Stimulated activated CD8-positive, alpha-beta memory T cell treated with anti-CD3 and anti-CD28 coated beads, Interleukin-7, amount 100 ng/mL, for 4 hours (primary cell): ENCODE results near the gene FGA.

ENCODE experiments used
- DNase-seq, 2 donors: peaks; one replicate each; pipeline ENCODE4 v3.0.0-alpha.2; 2020; ENCODE audit warnings: low read depth in 2 of 2

FGA gene

DNA sequence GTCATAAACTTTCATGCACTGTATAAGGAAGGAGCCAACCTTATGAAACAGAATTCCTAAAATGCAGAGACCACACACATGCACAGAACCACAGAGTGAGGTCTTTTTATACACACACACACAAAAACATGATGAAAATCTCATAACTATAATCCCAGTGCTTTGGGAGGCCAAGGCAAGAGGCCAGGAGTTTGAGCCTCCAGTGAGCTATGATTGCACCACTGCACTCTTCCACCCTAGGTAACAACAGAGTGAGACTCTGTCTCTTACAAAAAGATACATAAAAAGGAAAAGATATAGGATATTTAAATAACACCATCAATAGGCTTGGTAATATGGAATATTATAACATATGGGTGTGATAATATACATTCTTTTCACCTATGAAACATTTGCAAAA lies 10.6 kb downstream of the FGA start:
- DNase-seq, result no peak

DNA sequence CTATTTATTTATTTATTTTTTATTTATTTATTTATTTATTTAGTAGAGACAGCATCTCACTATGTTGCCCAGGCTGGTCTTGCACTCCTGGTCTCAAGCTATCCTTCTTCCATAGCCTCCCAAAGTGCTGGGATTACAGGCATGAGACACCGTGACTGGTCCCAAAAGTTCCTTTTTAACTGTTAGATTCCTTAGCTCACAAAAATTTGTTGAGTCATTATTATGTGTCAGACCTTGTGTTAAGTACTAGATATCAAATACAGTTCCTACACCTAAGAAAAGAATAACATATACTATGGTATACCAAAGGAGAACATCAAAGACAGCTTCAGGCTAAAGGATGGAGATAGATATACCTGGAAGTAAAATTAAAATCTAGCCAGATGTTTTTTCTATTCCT lies 11.6 kb downstream of the FGA start:
- DNase-seq, result no peak

DNA sequence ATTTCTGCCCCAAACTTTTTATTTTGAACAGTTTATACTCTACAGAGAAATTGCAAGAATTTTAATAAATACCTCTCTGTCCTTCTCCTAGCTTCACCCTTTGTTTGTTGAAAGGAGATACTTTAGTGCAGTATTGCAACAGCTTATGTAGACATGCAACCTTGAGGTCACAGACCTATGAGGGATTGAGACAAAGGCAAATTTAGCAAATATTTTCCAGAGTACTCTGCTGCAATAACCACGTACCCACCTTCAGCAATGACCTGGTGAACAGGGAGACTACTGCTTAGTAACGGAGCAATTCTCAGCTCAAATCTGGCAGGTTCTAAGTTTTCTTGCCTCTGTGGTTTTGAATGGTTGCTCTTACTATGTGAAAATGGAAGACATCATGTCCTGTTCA lies 13.2 kb downstream of the FGA start:
- DNase-seq, result no peak

DNA sequence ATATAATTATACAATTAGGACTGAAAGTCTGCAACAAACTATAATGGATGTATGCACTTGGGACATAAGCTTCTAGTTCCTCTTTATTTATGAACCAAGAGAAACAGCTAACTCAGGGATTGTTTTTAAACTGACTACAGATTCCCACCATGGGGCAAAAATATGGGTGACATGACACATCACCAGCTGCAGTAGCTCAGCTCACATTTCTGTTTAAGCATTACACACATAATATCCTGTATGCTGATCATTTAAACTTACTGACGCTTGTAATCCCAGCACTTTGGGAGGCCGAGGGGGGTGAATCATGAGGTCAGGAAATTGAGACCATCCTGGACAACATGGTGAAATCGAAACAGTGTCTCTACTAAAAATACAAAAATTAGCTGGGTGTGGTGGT lies 16.2 kb downstream of the FGA start:
- DNase-seq, result no peak

DNA sequence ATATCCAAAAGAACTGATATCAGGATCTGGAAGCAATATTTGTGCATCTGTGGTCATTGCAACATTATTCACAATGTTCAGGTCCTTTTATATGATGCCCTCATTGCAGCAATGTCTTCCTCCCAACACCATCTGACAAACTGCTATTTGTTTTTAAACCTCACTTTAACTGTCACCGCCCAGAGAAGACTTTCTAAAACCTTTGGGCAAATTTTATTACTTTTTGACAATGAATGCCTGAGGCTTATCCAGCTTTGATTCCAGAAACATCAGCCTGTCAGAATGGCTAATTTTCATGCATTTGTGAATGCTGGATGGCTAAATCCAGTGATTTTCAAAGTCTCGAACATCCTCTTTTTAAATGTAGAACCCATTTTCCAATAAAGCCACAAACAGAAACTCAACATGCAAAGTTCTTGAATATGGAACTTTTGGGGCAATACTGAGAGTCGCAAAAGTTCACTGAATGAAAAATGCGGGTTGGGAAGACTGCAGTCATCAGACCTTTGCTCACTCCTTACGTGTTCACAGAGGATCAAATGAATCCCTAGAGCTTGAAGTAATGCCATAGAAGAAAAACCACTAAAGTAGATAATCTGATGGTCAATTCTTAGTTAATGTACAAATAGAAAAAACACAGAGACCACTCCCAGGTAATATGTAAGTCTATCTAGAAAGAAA lies 17.2 kb downstream of the FGA start:
- no peak for DNase-seq

DNA sequence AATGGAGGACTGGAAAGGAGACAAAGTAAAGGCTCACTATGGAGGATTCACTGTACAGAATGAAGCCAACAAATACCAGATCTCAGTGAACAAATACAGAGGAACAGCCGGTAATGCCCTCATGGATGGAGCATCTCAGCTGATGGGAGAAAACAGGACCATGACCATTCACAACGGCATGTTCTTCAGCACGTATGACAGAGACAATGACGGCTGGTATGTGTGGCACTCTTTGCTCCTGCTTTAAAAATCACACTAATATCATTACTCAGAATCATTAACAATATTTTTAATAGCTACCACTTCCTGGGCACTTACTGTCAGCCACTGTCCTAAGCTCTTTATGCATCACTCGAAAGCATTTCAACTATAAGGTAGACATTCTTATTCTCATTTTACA lies 21.0 kb downstream of the FGA start:
- DNase-seq, result no peak

DNA sequence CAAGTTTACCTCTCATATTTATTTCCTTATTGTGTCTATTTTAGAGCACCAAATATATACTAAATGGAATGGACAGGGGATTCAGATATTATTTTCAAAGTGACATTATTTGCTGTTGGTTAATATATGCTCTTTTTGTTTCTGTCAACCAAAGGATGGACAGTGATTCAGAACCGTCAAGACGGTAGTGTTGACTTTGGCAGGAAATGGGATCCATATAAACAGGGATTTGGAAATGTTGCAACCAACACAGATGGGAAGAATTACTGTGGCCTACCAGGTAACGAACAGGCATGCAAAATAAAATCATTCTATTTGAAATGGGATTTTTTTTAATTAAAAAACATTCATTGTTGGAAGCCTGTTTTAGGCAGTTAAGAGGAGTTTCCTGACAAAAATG lies 21.5 kb downstream of the FGA start:
- no peak for DNase-seq

DNA sequence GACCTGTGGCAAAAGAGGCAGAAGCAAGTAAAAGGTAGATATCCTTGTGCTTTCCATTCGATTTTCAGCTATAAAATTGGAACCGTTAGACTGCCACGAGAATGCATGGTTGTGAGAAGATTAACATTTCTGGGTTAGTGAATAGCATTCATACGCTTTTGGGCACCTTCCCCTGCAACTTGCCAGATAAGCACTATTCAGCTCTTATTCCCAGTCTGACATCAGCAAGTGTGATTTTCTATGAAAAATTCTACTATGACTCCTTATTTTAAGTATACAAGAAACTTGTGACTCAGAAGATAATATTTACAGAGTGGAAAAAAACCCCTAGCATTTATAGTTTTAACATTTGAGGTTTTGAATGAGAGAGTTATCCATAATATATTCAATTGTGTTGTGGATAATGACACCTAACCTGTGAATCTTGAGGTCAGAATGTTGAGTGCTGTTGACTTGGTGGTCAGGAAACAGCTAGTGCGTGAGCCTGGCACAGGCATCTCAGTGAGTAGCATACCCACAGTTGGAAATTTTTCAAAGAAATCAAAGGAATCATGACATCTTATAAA lies 23.8 kb downstream of the FGA start:
- no peak for DNase-seq

DNA sequence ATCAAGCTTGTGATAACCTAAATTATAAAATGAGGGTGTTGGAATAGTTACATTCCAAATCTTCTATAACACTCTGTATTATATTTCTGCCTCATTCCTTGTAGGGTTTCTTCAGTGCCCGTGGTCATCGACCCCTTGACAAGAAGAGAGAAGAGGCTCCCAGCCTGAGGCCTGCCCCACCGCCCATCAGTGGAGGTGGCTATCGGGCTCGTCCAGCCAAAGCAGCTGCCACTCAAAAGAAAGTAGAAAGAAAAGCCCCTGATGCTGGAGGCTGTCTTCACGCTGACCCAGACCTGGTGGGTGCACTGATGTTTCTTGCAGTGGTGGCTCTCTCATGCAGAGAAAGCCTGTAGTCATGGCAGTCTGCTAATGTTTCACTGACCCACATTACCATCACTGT lies 24.8 kb downstream of the FGA start:
- DNase-seq, result no peak

DNA sequence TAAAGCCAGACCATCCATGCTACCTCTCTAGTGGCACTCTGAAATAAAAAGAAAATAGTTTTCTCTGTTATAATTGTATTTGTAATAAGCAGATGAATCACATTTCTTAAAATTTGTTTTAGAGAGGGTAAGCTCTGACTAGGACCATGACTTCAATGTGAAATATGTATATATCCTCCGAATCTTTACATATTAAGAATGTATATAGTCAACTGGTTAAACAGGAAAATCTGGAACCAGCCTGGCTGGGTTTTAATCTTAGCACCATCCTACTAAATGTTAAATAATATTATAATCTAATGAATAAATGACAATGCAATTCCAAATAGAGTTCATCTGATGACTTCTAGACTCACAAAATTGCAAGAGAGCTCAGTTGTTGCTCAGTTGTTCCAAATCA lies 26.2 kb downstream of the FGA start:
- DNase-seq, result no peak

DNA sequence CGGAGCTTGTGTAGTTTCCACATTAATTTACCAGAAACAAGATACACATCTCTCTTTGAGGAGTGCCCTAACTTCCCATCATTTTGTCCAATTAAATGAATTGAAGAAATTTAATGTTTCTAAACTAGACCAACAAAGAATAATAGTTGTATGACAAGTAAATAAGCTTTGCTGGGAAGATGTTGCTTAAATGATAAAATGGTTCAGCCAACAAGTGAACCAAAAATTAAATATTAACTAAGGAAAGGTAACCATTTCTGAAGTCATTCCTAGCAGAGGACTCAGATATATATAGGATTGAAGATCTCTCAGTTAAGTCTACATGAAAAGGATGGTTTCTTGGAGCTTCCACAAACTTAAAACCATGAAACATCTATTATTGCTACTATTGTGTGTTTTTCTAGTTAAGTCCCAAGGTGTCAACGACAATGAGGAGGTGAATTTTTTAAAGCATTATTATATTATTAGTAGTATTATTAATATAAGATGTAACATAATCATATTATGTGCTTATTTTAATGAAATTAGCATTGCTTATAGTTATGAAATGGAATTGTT lies 27.8 kb downstream of the FGA start, which contains the start of gene FGB:
Gene FGB (plus strand): TSS at position 315 of the 558 bp plus-strand sequence. CDS start 8 bp downstream, at position 323.
- DNase-seq, result no peak

DNA sequence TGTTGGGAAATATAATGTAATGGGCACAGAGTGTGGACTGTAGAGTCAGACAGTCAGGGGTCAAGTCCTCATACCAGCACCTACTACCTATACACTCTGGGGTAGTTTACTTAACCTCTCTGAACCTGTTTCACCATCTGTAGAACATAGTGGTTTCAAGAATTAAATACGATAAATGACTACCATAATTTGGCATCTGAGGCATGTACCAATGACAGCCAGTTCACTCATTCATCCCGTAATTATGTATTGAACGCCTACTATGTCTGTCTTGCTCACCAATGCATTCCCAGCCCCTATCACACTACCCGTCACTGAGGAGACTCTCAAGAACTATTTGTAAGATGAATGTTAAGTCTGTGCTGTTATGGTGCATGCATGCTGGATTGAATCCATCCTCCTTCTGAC lies 29.7 kb downstream of the FGA start:
- DNase-seq, result no peak

DNA sequence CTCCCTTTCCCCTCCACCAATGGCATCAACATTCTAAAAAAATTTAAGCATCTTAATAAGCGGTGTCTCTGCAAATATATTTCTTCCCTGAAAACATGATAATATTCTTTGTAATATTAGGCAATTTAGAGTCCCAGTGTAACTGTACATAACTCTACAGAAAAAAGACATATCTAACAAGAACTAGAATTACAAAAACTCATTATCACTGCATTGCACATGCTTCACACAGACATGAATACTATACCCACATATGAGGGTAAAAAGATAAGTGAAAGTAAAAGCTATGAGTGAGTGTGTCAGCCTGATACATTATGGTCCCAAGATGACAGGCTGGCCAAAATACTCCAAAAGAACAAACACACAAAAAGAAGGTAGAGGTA lies 30.1 kb downstream of the FGA start:
- DNase-seq, result no peak

DNA sequence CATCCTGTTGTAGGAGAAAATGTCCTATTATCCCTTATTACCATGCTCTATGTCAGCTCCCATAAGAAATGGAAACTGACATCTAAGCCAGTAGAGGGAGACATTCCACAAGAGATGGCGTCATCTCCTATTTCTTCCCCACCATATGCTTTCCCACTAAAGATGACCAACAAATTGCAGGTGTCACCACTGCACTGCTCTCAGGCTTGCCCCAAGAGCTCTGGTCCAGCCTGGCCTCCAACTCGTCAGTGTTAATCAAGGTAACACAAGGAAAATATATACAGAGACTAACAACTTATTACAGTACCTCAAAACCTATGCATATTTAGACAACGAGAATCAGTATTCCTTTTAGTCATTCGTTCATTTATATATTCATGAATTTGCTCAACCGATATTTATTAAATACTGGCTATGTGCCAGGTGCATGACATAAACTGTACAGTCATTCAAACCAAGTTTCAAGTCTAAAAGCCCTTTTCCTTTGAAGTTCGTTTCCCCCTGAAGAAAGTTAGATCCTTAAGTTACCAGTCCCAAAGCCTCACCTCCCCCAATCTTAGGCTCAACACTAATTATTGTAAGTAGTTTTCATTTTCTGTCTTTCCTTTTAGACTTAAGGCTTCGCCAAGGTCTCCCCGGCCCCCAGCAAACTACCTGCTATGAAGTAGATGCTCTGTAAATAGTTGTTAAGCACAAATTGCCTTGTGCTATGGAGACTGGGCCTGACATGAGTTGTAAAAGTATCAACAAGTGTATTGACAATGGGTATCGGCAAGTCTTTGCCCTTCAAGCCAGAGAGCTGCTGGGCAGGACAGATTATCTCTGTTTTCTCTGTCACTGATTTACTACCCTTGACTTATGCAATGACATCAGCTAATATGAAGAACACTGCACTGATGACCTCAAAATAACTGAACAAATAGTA lies 30.8 kb downstream of the FGA start:
- DNase-seq, result no peak

DNA sequence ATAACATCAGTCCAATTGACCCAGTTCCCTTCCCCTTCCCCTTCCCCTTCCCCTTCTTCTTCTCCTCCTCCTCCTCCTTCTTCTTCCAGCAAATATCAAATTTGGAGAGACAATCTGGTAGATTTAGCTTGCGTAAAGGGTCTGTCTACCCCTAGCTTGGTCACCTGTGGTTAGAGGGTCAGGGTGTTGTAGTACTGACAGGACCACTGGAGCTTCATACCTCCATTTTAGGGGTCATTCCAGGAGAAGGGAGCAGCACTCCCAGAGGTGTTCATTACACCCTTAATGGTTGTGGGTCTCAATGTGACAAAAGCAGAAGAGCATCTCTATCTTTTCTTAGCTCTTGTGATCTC lies 31.4 kb downstream of the FGA start:
- no peak for DNase-seq

DNA sequence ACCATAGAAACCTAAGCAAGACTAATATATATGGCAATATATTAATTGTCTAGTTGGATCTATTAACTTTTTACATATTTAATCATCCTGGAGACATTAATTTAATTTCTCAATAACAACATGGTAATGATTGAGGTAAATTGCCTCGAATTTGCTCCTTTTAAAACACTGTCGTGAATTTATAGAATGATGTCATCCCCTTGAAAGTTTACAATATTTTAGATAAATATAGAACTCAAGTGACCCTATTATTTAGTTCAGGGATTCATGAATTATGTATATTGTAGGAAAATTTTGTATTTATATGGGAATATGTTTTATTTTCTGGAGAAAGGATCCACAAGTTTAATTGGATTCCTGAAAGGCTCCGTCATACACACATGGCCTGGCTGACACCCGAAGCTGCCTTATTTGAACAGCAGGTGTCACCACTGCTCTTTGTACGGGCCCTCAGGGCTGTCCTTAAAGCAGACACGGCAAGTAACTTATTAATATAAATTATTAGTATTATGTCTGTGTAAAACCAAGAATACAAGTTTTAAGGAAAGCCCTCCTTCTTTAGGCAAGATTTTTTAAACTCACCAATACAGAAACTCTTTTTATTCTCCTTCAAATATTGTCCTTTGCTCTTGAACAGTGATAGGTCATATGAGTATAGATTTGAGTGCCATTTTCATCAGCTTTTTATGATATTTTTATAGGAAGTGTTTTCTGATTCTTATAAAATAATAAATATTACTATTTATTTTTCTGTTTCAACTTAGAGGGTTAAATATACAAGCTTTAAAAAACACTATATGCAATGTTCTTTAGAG lies 38.5 kb downstream of the FGA start:
- DNase-seq, result peak; percentile 47 to 58

DNA sequence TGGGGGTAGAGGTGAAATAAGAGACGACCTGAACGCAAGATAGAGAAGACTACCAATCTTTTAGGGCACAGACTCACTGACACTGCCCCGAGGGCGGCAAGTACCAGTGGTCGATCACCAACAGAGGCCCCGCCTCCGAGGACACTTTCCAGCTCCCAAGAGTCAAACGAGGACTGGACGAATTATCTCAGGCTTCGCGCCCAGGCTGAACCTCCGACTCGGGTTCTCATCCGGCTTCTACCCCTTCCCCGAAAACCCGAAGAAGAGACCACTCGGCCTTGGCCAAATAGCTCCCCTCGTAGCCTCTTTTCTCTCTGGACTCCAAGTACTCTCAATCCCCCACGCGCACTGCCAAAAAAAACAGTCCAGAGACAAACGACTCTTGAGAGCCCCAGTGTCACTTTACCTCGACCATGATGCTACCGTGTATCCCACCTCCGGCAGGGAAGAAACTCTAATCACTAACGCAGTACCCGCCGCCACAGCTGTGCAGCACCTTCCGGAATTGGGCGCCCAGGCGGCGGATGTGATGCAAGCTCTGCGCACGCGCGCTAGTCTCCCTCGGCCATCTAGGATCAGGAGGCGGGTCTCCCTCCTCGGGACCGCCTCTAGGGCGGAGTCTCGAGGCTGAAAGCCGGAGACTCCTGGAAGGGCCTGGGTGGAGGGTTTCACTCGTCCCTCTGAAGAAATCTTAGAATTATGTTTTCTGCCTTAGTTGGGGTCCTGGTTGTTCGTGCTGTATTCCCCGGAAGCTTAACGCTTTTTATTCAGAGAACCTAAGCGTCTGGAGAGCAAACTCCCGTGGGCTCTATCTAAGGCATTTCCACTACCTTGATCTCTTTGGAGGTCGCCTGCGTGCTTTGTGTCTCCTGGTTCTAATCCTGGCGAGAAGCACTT lies 40.4 kb downstream of the FGA start, which contains the start of gene PLRG1:
Gene PLRG1 (minus strand): TSS at position 507 of the 897 bp plus-strand sequence. CDS start 92 bp downstream, at position 415.
- DNase-seq, result peak; percentile 91 to 94

DNA sequence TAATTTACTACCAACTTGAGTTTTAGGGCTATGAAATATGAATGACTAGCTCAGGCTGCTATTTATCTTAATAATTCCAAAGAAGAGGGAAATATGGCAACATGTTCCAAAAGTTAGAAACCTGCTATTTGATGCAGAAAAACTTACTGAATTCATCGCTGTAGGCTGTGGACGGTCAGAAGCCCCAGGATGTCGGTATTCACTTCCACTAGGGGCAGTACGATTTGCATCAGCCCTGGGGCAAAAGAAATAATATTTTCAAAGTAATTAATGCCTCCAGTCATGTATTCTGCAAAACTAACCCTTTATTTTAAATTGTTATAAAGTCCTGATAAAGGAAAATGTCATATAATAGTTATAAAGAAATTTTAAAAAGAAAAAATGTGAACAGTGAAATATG lies 44.9 kb downstream of the FGA start:
- DNase-seq, result no peak

DNA sequence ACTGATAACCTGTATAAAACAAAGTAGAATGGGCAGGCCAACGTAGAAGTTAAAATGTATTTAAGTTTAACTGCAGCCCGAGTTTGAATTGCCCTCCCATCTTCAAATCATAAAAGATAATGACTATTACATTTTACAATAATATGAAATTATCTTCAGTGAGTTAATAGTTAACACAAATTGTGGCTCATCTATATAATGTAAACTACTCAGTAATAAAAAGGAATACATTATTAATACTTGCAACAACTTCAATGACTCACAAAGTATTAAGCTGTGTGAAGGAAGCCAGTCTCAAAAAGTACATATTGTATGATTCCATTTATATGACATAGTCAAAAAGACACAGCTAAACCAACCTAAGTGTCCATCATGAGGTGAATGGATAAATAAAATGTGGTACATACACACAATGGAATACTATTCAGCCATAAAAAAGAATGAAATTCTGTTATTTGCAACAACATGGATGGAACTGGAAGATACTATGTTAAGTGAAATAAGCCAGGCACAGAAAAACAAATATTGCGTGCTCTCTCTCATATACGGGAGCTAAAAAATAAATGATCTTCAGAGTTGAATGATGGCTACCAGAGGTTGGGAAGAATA lies 48.2 kb downstream of the FGA start:
- DNase-seq, result no peak
